K562 (cell line): ENCODE data around the gene LATS1. TPM values are rescaled to one million over a fixed set of nuclear protein-coding genes. Genes with fewer than 3 reads are reported as not detected.

Source experiments
- CBFB ChIP-seq: sonication (generic); formaldehyde crosslinking; IDR thresholded peaks from 2 replicates; pipeline ENCODE4 v1.4.0; 2020; ENCODE audit warnings: mild to moderate bottlenecking, missing genetic modification reagents
- CHCHD3 ChIP-seq: fragments of 250-450 bp; sonication (Bioruptor Pico); IDR thresholded peaks from 2 replicates; pipeline ENCODE4 v2.1.2; 2022; ENCODE audit warnings: mild to moderate bottlenecking
- FOSL1 ChIP-seq: fragments of 200-800 bp; sonication (Bioruptor generic); conservative IDR thresholded peaks from 2 replicates; pipeline ENCODE4 v1.6.1; 2016; ENCODE audit warnings: missing genetic modification characterization, missing compliant biosample characterization
- FOXK2 ChIP-seq, 2 experiments: fragments of 450-650 bp; IDR thresholded peaks in 1 of 2; conservative IDR thresholded peaks in 1 of 2; 2 replicates each; pipeline ENCODE4 v1.6.1; 2016; ENCODE audit warnings: low read depth in 2 of 2, mild to moderate bottlenecking in 1 of 2
- JUN ChIP-seq, 2 experiments: sonication (generic) in 1 of 2; formaldehyde crosslinking in 1 of 2; IDR thresholded peaks; 2 replicates each; pipeline versions ENCODE4 v1.6.1 to v1.8.0; 2012 to 2022; ENCODE audit warnings: borderline replicate concordance in 2 of 2, mild to moderate bottlenecking in 2 of 2, improper control_type of control experiment in 1 of 2, low read depth in 1 of 2, low read length in 1 of 2, missing genetic modification reagents in 1 of 2
- JUND ChIP-seq, 2 experiments: IDR thresholded peaks; 2 replicates in 1 of 2; 3 replicates in 1 of 2; pipeline ENCODE4 v1.6.1; 2011; ENCODE audit warnings: borderline replicate concordance in 2 of 2, low read depth in 2 of 2, low read length in 2 of 2, improper control_type of control experiment in 1 of 2, missing biosample characterization in 1 of 2, missing genetic modification characterization in 1 of 2, missing genetic modification reagents in 1 of 2
- KAT2B ChIP-seq: IDR thresholded peaks from one replicate; pipeline ENCODE4 v1.6.1; 2012; ENCODE audit warnings: low read depth, mild to moderate bottlenecking, control low read depth, inconsistent platforms, low read length, moderate library complexity
- PHF8 ChIP-seq: fragments of 200-600 bp; sonication (generic); IDR thresholded peaks from 2 replicates; pipeline ENCODE4 v1.6.1; 2012; ENCODE audit warnings: mixed run types, mild to moderate bottlenecking, inconsistent platforms, low read length, moderate library complexity, borderline replicate concordance
- RBBP5 ChIP-seq: fragments of 200-600 bp; sonication (generic); IDR thresholded peaks from 2 replicates; pipeline ENCODE4 v1.6.1; 2012; ENCODE audit warnings: borderline replicate concordance, mild to moderate bottlenecking, low read length, control low read depth, inconsistent platforms; ENCODE audit not compliant: insufficient read depth, poor library complexity, severe bottlenecking
- ZC3H4 ChIP-seq: sonication (generic); formaldehyde crosslinking; IDR thresholded peaks from 2 replicates; pipeline ENCODE4 v1.9.0; 2021; ENCODE audit warnings: missing genetic modification reagents, borderline replicate concordance
- ZNF124 ChIP-seq: sonication (generic); formaldehyde crosslinking; IDR thresholded peaks from 2 replicates; pipeline ENCODE4 v1.8.1; 2022; ENCODE audit warnings: missing genetic modification reagents
- ZNF224 ChIP-seq: sonication (generic); formaldehyde crosslinking; IDR thresholded peaks from 2 replicates; pipeline ENCODE4 v1.8.0; 2022; ENCODE audit warnings: mild to moderate bottlenecking, missing genetic modification reagents
- ZNF444 ChIP-seq: fragments of 250-450 bp; sonication (Bioruptor Pico); IDR thresholded peaks from 2 replicates; pipeline ENCODE4 v1.4.0; 2020; ENCODE audit warnings: mild to moderate bottlenecking, moderate library complexity
- polyA plus RNA-seq, 8 experiments: library from polyadenylated mRNA; depleted of rRNA in 4 of 8; stranded (reverse) in 5 of 8; unstranded in 3 of 8; fragments of >200 nt; fragmentation: Nextera tagmentation in 2 of 8; fragmentation: Illumina TruSeq in 1 of 8; extraction: Ambion mirVana in 2 of 8; extraction: Trizol in 1 of 8; gene quantifications; 2 replicates each; pipeline versions ENCODE4 v1.2.1 to v1.2.3, GENCODE V29; 2011 to 2014; ENCODE audit warnings: inconsistent platforms in 1 of 8, missing spikeins in 1 of 8
- total RNA-seq, 7 experiments: library from RNA; depleted of rRNA in 6 of 7; stranded (reverse); fragments of >200 nt in 6 of 7; fragmentation: Illumina TruSeq in 2 of 7; extraction: Trizol in 2 of 7; gene quantifications; 2 replicates each; pipeline versions ENCODE4 v1.2.1 to v1.2.3, GENCODE V29; 2011 to 2021; ENCODE audit warnings: low replicate concordance in 1 of 7
- TF ChIP-seq, protein P1 (sequence below): fragments of 250-450 bp; sonication (Bioruptor Pico); IDR thresholded peaks from 2 replicates; pipeline ENCODE4 v1.4.0; 2020
- TF ChIP-seq, protein P2 (sequence below), 2 experiments: fragments of 450-650 bp; IDR thresholded peaks; 2 replicates each; pipeline ENCODE4 v1.6.1; 2016
- TF ChIP-seq, protein P3 (sequence below): sonication (generic); formaldehyde crosslinking; IDR thresholded peaks from 2 replicates; pipeline ENCODE4 v1.8.0; 2023; ENCODE audit warnings: mild to moderate bottlenecking, missing genetic modification reagents

The LATS1 gene
- total and polyA plus RNA-seq, 9 of the 15 experiments (the other 6 are each of a cell fraction or from before 2014, with no cell fraction given) = 5.0 to 36.3 (median 18.4) TPM

DNA sequence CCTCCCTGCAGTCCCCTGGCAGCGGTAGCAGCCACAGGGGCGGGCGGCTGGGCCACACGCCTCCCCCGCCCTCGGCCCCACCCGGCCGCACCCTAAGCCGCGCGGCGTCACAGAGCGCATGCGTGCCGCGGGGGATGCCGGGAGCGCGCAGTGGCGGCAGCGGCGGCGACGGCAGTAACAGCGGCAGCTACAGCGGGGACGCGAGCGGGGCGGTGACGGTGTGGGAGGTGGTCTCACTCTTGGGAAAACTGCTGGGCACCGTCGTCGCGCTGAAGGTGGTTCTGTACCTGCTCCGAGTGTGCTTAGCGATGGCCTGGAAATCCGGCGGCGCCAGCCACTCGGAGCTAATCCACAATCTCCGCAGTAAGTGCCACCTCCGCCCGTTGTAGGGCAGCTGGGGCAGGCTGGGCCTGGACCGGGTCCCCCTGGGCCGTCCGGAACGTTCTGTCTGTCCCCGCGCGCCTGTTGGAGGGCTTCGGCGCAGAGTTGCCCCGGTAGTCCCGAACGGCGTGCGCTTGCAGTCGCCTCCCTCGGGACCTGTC lies 31.8 kb upstream of the LATS1 start, which contains the start of gene PCMT1 (continued):
- TF ChIP-seq, protein P1, sequence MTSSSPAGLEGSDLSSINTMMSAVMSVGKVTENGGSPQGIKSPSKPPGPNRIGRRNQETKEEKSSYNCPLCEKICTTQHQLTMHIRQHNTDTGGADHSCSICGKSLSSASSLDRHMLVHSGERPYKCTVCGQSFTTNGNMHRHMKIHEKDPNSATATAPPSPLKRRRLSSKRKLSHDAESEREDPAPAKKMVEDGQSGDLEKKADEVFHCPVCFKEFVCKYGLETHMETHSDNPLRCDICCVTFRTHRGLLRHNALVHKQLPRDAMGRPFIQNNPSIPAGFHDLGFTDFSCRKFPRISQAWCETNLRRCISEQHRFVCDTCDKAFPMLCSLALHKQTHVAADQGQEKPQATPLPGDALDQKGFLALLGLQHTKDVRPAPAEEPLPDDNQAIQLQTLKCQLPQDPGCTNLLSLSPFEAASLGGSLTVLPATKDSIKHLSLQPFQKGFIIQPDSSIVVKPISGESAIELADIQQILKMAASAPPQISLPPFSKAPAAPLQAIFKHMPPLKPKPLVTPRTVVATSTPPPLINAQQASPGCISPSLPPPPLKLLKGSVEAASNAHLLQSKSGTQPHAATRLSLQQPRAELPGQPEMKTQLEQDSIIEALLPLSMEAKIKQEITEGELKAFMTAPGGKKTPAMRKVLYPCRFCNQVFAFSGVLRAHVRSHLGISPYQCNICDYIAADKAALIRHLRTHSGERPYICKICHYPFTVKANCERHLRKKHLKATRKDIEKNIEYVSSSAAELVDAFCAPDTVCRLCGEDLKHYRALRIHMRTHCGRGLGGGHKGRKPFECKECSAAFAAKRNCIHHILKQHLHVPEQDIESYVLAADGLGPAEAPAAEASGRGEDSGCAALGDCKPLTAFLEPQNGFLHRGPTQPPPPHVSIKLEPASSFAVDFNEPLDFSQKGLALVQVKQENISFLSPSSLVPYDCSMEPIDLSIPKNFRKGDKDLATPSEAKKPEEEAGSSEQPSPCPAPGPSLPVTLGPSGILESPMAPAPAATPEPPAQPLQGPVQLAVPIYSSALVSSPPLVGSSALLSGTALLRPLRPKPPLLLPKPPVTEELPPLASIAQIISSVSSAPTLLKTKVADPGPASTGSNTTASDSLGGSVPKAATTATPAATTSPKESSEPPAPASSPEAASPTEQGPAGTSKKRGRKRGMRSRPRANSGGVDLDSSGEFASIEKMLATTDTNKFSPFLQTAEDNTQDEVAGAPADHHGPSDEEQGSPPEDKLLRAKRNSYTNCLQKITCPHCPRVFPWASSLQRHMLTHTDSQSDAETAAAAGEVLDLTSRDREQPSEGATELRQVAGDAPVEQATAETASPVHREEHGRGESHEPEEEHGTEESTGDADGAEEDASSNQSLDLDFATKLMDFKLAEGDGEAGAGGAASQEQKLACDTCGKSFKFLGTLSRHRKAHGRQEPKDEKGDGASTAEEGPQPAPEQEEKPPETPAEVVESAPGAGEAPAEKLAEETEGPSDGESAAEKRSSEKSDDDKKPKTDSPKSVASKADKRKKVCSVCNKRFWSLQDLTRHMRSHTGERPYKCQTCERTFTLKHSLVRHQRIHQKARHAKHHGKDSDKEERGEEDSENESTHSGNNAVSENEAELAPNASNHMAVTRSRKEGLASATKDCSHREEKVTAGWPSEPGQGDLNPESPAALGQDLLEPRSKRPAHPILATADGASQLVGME (CRISPR knock-in tag) = no peak
- TF ChIP-seq PHF8 = peak; percentile 83; the same call in 1 of the 2 replicates
- TF ChIP-seq FOXK2 (conservative IDR thresholded peaks at IDR 0.05 in 1 of 2, IDR thresholded peaks at IDR 0.05 in 1 of 2; ENCODE audit: low read depth in 2 of 2) = peak in 1 of 2 experiments; percentile 31; a peak in 1 of 4 replicates
- TF ChIP-seq, protein P2, sequence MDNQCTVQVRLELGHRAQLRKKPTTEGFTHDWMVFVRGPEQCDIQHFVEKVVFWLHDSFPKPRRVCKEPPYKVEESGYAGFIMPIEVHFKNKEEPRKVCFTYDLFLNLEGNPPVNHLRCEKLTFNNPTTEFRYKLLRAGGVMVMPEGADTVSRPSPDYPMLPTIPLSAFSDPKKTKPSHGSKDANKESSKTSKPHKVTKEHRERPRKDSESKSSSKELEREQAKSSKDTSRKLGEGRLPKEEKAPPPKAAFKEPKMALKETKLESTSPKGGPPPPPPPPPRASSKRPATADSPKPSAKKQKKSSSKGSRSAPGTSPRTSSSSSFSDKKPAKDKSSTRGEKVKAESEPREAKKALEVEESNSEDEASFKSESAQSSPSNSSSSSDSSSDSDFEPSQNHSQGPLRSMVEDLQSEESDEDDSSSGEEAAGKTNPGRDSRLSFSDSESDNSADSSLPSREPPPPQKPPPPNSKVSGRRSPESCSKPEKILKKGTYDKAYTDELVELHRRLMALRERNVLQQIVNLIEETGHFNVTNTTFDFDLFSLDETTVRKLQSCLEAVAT (IDR thresholded peaks at IDR 0.05) = no peak
- no peak; the same call in 1 of the 2 replicates for TF ChIP-seq JUND (IDR thresholded peaks at IDR 0.05; ENCODE audit: borderline replicate concordance, low read depth, low read length)
- no peak for TF ChIP-seq JUND (tag; IDR thresholded peaks at IDR 0.05; ENCODE audit: borderline replicate concordance, low read depth, low read length)
- no peak; the same call in 1 of the 2 replicates for TF ChIP-seq CHCHD3 (CRISPR knock-in tag)
- TF ChIP-seq ZNF124 (CRISPR knock-in tag) = 0 out of 2 replicates have a peak, but pooled peaks have one; percentile 38
- TF ChIP-seq KAT2B = no peak
- TF ChIP-seq ZNF224 (CRISPR knock-in tag) = no peak
- peak; percentile 85 for TF ChIP-seq FOSL1 (tag)
- TF ChIP-seq JUN (IDR thresholded peaks at IDR 0.05; ENCODE audit: borderline replicate concordance, low read depth, low read length) = no peak; the same call in 1 of the 2 replicates
- peak; percentile 89 for TF ChIP-seq JUN (CRISPR knock-in tag; IDR thresholded peaks at IDR 0.05; ENCODE audit: borderline replicate concordance)
- TF ChIP-seq CBFB (CRISPR knock-in tag) = peak; percentile 67; the same call in 1 of the 2 replicates
- 0 out of 2 replicates have a peak, but pooled peaks have one; percentile 90 for TF ChIP-seq ZC3H4 (CRISPR knock-in tag)
- TF ChIP-seq ZNF444 (CRISPR knock-in tag) = no peak
- peak; percentile 91 for TF ChIP-seq RBBP5
- TF ChIP-seq, protein P3, sequence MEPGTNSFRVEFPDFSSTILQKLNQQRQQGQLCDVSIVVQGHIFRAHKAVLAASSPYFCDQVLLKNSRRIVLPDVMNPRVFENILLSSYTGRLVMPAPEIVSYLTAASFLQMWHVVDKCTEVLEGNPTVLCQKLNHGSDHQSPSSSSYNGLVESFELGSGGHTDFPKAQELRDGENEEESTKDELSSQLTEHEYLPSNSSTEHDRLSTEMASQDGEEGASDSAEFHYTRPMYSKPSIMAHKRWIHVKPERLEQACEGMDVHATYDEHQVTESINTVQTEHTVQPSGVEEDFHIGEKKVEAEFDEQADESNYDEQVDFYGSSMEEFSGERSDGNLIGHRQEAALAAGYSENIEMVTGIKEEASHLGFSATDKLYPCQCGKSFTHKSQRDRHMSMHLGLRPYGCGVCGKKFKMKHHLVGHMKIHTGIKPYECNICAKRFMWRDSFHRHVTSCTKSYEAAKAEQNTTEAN (CRISPR knock-in tag) = no peak
